Colonic mucosa (tissue), 4 donors: ENCODE data around the gene DGAT2. TPM values are rescaled to one million over a fixed set of nuclear protein-coding genes. Genes with fewer than 3 reads are reported as not detected.
"Not testable (repeated sequence)": the region's sequence is repeated elsewhere in the genome, so short reads cannot be mapped to it uniquely, and the experiment has no call there.

Experiments used
- DNase-seq: peaks from one replicate; pipeline ENCODE4 v3.0.0-alpha.2; 2020
- H3K27ac ChIP-seq: fragments of 200-600 bp; one replicate; pipeline ENCODE4 v1.8.0; 2021
- H3K27me3 ChIP-seq: fragments of 200-600 bp; one replicate; pipeline ENCODE4 v1.8.0; 2021
- H3K36me3 ChIP-seq: fragments of 200-600 bp; one replicate; pipeline ENCODE4 v1.8.0; 2021
- H3K4me1 ChIP-seq: fragments of 200-600 bp; one replicate; pipeline ENCODE4 v1.8.0; 2021; ENCODE audit warnings: mild to moderate bottlenecking
- H3K4me3 ChIP-seq: fragments of 200-600 bp; one replicate; pipeline ENCODE4 v1.8.0; 2021
- H3K9ac ChIP-seq, 2 donors: one replicate each; pipeline ENCODE4 v1.7.0; 2013; ENCODE audit warnings: control low read depth in 2 of 2, low read depth in 2 of 2, low read length in 2 of 2
- H3K9me3 ChIP-seq: fragments of 200-600 bp; one replicate; pipeline ENCODE4 v1.8.0; 2021
- CTCF ChIP-seq: fragments of 200-600 bp; IDR thresholded peaks from one replicate; pipeline ENCODE4 v1.8.0; 2022; ENCODE audit warnings: antibody characterized with exemption, mild to moderate bottlenecking
- intact Hi-C: fragments of 100-400 bp; cut with DNase I; formaldehyde crosslinking; loops from one replicate; pipeline ENCODE4 v1.14.1; 2022
- total RNA-seq, 2 donors: library from RNA; stranded (reverse); fragmentation: NEBNext Ultra II Directional in 1 of 2; extraction: Animal tissue kit (Norgen Biotek cat#: 25700) in 1 of 2; gene quantifications; one replicate each; pipeline ENCODE4 v1.2.1, GENCODE V29; 2021
- donor health status: healthy.
- donor health status: DM: no; HTN: no; CAD: no.
- donor health status: DM: no; HTN: no; CAD: no.

DGAT2 gene
- total RNA-seq, 2 donors from 2014 or later: 3.0 to 5.9 TPM

DNA sequence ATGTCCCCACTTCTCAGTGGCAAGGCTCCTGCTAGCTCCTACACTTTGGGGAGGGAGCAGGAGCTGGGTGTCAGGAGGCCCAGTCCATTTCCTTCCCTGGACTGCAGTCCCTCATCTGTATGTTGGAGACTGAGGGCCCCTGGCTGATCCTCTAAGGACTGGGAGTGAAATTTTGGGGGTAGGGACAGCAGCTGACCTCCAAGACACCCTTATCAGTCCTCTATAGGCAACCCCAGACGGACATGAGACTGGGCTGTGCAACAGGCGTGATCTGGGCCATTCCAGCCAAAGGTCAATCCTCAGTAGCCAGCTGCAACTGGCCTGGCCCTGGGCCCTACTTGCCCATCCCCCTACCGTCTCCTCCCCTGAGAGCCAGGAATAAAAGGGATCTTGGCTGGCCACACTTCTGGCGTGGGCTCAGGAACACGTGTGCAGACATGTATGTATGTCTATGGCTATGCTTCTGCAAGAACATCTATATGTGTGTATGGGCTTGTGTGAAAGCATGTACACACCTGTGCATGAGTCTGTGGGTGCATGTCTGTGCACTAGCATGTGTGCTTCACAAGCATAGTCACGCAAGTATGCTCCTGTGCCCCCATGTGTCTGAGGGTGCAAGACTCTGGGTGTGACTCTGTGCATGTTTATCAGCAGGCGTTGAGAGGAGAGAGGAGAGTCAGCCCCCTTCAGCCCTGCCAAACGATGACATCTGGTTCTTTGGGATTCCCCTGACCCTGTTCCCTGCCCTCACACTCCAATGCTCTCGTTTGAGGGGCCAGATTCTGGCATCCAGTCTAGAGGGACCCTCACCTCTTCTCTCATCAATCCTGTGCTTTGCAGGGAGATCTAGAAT lies 24.6 kb upstream of the DGAT2 start:
- Histone ChIP-seq H3K36me3 (no peaks in the 10 kb centered on the region), H3K27ac (no peak overlapping the region)
- intact Hi-C loops: no loop called here

GRCh38 chr11:75745807-75746206 lies 22.8 kb upstream of the DGAT2 start:
- H3K9ac ChIP-seq: no peak overlapping the region
- no peak for TF ChIP-seq CTCF
- no peak for DNase-seq
- H3K4me3 ChIP-seq: no peak overlapping the region
- H3K27me3 ChIP-seq: no peaks in the 10 kb centered on the region
- no peaks in the 10 kb centered on the region for H3K9me3 ChIP-seq
- H3K4me1 ChIP-seq: no peaks in the 10 kb centered on the region
- no peaks in the 10 kb centered on the region for H3K36me3 ChIP-seq
- no peak overlapping the region for H3K27ac ChIP-seq
- intact Hi-C loops: no loop called here

More for the DNA sequence above, 24.6 kb upstream of the DGAT2 start:
- no peak overlapping the region for H3K4me3 ChIP-seq
- no peak for TF ChIP-seq CTCF
- no peaks in the 10 kb centered on the region for H3K27me3 ChIP-seq
- no peak overlapping the region for H3K9ac ChIP-seq
- no peaks in the 10 kb centered on the region for H3K9me3 ChIP-seq
- no peaks in the 10 kb centered on the region for H3K4me1 ChIP-seq
- DNase-seq: no peak

GRCh38 chr11:75748729-75749273 lies 19.8 kb upstream of the DGAT2 start:
- H3K9me3 ChIP-seq, intact Hi-C loops, DNase-seq, H3K4me1 ChIP-seq, H3K27me3 ChIP-seq, H3K27ac ChIP-seq, H3K9ac ChIP-seq, H3K36me3 ChIP-seq, H3K4me3 ChIP-seq: not testable (repeated sequence)

DNA sequence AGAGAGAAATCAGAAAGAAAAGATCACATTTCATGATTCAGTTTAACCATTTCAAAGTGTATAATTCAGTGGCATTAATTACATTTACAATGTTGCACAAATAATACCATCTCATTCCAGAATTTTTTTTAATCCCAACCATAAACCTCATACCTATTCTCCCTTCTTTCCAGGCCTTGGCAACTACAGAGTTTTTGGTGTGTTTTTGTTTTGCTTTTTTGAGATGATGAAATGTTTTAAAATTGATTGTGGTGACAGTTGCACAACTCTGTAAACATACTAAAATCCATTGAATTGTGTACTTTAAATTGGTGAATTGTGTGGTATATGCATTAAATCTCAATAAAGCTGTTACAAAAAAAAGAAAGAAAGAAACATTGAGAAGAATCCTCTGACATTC lies 13.6 kb upstream of the DGAT2 start:
- H3K36me3 ChIP-seq, H3K27me3 ChIP-seq, H3K9me3 ChIP-seq, H3K27ac ChIP-seq, intact Hi-C loops, DNase-seq, H3K9ac ChIP-seq, H3K4me3 ChIP-seq, H3K4me1 ChIP-seq: not testable (repeated sequence)

- H3K9me3 ChIP-seq: no peaks in the 10 kb centered on the region
- H3K9ac ChIP-seq: no peak overlapping the region
- intact Hi-C loops: no loop called here
- no peak for TF ChIP-seq CTCF
- no peak overlapping the region for H3K4me3 ChIP-seq
- DNase-seq: no peak
- no peaks in the 10 kb centered on the region for H3K27me3 ChIP-seq
- no peaks in the 10 kb centered on the region for H3K36me3 ChIP-seq
- H3K4me1 ChIP-seq: no peaks in the 10 kb centered on the region
- no peak overlapping the region for H3K27ac ChIP-seq
Observed at GRCh38 chr11:75757651-75758050, 10.9 kb upstream of the DGAT2 start.

DNA sequence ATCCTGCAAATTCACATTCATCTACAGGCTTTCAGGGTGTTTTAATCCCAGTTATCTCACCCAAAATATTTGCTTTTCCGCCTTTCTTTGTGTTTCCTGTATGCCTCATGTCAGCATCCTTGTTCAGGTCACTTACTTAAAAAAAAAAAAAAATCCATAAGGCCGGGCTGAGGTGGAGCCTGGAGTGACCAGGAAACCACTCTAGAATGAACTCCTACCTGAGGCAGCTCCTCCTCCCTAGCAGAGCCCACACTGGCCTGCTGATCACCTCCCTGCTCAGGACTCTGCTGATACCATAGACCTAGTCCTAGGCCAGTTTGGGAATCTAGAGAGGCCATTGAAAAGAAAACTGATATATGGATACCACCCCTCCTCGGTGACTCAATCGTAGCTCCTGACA lies 8.7 kb upstream of the DGAT2 start:
- no peak overlapping the region for H3K4me3 ChIP-seq
- no peak overlapping the region for H3K27ac ChIP-seq
- no peak for DNase-seq
- intact Hi-C loops: loop anchor here (5.0 kb wide), 1 partner anchor 33 kb away; no protein-coding TSS in a partner anchor
- no peaks in the 10 kb centered on the region for H3K36me3 ChIP-seq
- no peaks in the 10 kb centered on the region for H3K27me3 ChIP-seq
- no peaks in the 10 kb centered on the region for H3K9me3 ChIP-seq
- H3K9ac ChIP-seq: no peak overlapping the region
- no peaks in the 10 kb centered on the region for H3K4me1 ChIP-seq
- no peak for TF ChIP-seq CTCF
